Neural crest cell (in vitro differentiated cells): ENCODE data around the gene E4F1. TPM values are rescaled to one million over a fixed set of nuclear protein-coding genes. Genes with fewer than 3 reads are reported as not detected.

Experiments
- DNase-seq: peaks from one replicate; pipeline ENCODE4 v3.0.0; 2021; ENCODE audit warnings: low read depth, mixed read lengths, low spot score
- H3K27ac Mint-ChIP-seq: one replicate; pipeline ENCODE4 v1.8.0; 2021; ENCODE audit warnings: mild to moderate bottlenecking, mixed read lengths; ENCODE audit not compliant: unreplicated experiment
- H3K27me3 Mint-ChIP-seq: 2 replicates; pipeline ENCODE4 v1.8.0; 2021; ENCODE audit warnings: low read depth, mild to moderate bottlenecking, mixed read lengths
- H3K36me3 Mint-ChIP-seq: 2 replicates; pipeline ENCODE4 v1.8.0; 2021; ENCODE audit warnings: low read depth, mild to moderate bottlenecking, mixed read lengths
- H3K4me1 Mint-ChIP-seq: 2 replicates; pipeline ENCODE4 v1.8.0; 2021; ENCODE audit warnings: mixed read lengths
- H3K4me3 Mint-ChIP-seq: one replicate; pipeline ENCODE4 v1.8.0; 2021; ENCODE audit warnings: mild to moderate bottlenecking, mixed read lengths
- H3K9me3 Mint-ChIP-seq: 2 replicates; pipeline ENCODE4 v1.8.0; 2021; ENCODE audit warnings: mixed read lengths
- CTCF ChIP-seq: fragments of 200-600 bp; sonication (generic); conservative IDR thresholded peaks from 2 replicates; pipeline ENCODE4 v1.5.0; 2021; ENCODE audit warnings: antibody characterized with exemption, mild to moderate bottlenecking
- long read RNA-seq: library from polyadenylated mRNA; unstranded; transcript quantifications from one replicate; pipeline ENCODE4 v2.0.0, GENCODE V29; 2020
- total RNA-seq: library from RNA; stranded (reverse); gene quantifications from 2 replicates; pipeline ENCODE4 v1.2.1, GENCODE V29; 2021

E4F1 gene, protein sequence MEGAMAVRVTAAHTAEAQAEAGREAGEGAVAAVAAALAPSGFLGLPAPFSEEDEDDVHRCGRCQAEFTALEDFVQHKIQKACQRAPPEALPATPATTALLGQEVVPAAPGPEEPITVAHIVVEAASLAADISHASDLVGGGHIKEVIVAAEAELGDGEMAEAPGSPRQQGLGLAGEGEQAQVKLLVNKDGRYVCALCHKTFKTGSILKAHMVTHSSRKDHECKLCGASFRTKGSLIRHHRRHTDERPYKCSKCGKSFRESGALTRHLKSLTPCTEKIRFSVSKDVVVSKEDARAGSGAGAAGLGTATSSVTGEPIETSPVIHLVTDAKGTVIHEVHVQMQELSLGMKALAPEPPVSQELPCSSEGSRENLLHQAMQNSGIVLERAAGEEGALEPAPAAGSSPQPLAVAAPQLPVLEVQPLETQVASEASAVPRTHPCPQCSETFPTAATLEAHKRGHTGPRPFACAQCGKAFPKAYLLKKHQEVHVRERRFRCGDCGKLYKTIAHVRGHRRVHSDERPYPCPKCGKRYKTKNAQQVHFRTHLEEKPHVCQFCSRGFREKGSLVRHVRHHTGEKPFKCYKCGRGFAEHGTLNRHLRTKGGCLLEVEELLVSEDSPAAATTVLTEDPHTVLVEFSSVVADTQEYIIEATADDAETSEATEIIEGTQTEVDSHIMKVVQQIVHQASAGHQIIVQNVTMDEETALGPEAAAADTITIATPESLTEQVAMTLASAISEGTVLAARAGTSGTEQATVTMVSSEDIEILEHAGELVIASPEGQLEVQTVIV
- total RNA-seq = 37.5 and 38.9 TPM in 2 replicates
- long read RNA-seq, transcript E4F1-201 (14 exons, 2,573 nt) = major isoform, 6 of 17 reads
- long read RNA-seq, partial matches to known transcripts = 5 of 17 reads
- long read RNA-seq, other reads (novel, unspliced or antisense) = 6 of 17 reads

DNA sequence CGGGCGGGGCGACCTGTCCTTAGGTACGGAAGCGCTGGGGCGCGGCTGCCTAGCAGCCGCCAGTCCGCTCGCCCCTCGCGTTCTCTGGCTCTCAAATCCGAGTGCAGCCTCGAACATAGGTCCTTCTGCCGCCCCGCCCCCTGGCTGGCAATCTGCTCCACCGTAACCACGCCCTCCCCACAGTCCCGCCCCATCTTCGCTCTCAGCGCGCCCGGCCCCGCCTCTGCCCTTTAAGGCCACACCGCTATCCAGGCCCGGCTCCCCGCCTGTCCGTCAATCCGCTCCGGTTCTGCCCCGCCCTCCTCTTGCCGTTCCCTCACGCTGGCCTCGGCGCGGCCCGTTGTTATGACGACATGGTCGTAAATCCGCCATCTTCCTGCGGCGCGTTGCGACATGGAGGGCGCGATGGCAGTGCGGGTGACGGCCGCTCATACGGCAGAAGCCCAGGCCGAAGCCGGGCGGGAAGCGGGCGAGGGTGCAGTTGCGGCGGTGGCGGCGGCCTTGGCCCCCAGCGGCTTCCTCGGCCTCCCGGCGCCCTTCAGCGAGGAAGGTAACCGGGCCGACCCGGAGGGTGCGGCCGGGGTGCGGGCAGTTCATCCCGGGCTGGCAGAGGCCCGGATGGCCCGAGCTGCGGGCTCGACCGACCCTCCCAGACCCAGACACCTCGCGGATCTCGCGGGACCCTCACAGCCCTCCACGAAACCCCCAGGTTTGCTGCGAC, at the start of gene E4F1:
Gene E4F1, plus strand, starts transcription at position 371 of the 721 bp plus-strand sequence. Its CDS starts 23 bp downstream, at position 394.
- H3K27me3 Mint-ChIP-seq = no peaks in the 10 kb centered on the region
- peak within 1 kb of the TSS; percentile 90 for H3K4me3 Mint-ChIP-seq
- DNase-seq = peak; percentile 99
- H3K9me3 Mint-ChIP-seq = no peaks in the 10 kb centered on the region
- peak within 1 kb of the TSS; percentile 35 for H3K27ac Mint-ChIP-seq
- no peaks in the 10 kb centered on the region for H3K36me3 Mint-ChIP-seq
- peaks cover 15% of the 10 kb centered on the region for H3K4me1 Mint-ChIP-seq
- no peak for TF ChIP-seq CTCF

GRCh38 chr16:2173916-2174315, 49.5 kb upstream of the E4F1 start:
- Mint-ChIP-seq H3K27me3 (no peaks in the 10 kb centered on the region), H3K36me3 (no peaks in the 10 kb centered on the region), H3K27ac (no peak overlapping the region), H3K4me1 (no peaks in the 10 kb centered on the region), H3K9me3 (no peaks in the 10 kb centered on the region), H3K4me3 (no peak overlapping the region)
- no peak for DNase-seq
- TF ChIP-seq CTCF = no peak

- Mint-ChIP-seq H3K4me1 (no peaks in the 10 kb centered on the region), H3K36me3 (no peaks in the 10 kb centered on the region), H3K27me3 (no peaks in the 10 kb centered on the region), H3K4me3 (no peak overlapping the region), H3K27ac (no peak overlapping the region), H3K9me3 (no peaks in the 10 kb centered on the region)
- no peak for TF ChIP-seq CTCF
- no peak for DNase-seq
Observed at GRCh38 chr16:2174396-2175131, 48.8 kb upstream of the E4F1 start.

DNA sequence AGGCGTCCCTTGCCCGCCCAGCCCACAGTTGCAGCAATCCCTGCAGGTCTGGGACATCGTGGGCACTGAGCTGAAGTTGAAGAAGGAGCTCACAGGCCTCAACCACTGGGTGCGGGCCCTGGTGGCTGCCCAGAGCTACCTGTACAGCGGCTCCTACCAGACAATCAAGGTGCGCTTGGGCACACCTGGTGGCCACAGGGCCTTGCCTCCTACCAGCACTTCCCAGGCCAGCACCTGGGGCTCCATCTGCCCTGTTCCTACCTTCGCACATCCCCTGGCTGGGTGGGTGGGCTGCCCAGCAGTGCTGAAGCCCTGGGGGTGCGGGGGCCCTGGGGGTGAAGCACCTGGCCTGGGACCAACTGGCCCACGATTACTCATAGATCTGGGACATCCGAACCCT, 47.9 kb upstream of the E4F1 start:
- Mint-ChIP-seq H3K36me3 (no peaks in the 10 kb centered on the region), H3K4me1 (no peaks in the 10 kb centered on the region), H3K4me3 (no peak overlapping the region), H3K27me3 (no peaks in the 10 kb centered on the region), H3K9me3 (no peaks in the 10 kb centered on the region), H3K27ac (peak overlapping the region; percentile 57)
- TF ChIP-seq CTCF = no peak
- DNase-seq = no peak

DNA sequence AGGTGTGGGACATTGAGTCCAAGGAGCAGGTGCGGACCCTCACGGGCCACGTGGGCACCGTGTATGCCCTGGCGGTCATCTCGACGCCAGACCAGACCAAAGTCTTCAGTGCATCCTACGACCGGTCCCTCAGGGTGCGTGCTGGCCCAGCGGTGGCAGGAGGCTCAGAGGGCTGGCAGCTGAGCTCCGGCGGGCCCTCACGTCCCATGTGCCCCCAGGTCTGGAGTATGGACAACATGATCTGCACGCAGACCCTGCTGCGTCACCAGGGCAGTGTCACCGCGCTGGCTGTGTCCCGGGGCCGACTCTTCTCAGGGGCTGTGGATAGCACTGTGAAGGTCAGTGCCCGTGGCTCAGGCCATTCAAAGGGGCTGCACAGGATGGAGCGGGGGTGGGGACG, 47.3 kb upstream of the E4F1 start:
- Mint-ChIP-seq H3K27ac (peak overlapping the region; percentile 57), H3K9me3 (no peaks in the 10 kb centered on the region), H3K4me3 (no peak overlapping the region), H3K36me3 (no peaks in the 10 kb centered on the region), H3K4me1 (no peaks in the 10 kb centered on the region), H3K27me3 (no peaks in the 10 kb centered on the region)
- no peak for DNase-seq
- no peak for TF ChIP-seq CTCF
